HG02981 (cell line): ENCODE results near the gene CISH.

Experiments
- ATAC-seq: cut with Tn5 transposase; IDR thresholded peaks from one replicate; pipeline ENCODE4 v1.9.1; 2021; ENCODE audit warnings: mild to moderate bottlenecking, moderate library complexity; ENCODE audit not compliant: unreplicated experiment

CISH gene

GRCh38 chr3:50637945-50638344 is 26.4 kb upstream of the CISH start:
- no peak for ATAC-seq

DNA sequence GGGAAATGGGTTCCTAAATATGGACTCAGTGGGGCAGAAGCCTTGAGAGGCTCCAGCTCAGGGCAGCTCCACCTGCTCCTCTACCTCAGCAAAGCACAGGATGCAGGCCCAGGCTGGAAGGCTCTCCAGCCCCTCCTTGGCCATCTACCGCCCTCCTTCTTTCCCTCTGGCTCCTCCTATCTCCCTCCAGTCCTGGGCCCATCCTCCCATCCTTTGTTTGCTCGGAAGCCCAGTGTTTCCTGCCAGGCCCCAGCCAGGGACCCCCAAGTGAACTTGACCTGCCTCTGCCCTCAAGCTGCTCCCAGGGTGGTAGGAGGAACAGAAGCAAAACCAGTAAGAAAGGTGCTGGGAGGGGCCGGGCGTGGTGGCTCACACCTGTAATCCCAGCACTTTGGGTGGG is 25.4 kb upstream of the CISH start:
- ATAC-seq, result no peak

GRCh38 chr3:50635066-50635465 is 23.5 kb upstream of the CISH start:
- no peak for ATAC-seq

- no peak for ATAC-seq
Measured at GRCh38 chr3:50633230-50633790, 21.7 kb upstream of the CISH start.

- ATAC-seq, result no peak
Measured at GRCh38 chr3:50632450-50632849, 20.9 kb upstream of the CISH start.

GRCh38 chr3:50630877-50631276 is 19.3 kb upstream of the CISH start:
- ATAC-seq, result no peak

DNA sequence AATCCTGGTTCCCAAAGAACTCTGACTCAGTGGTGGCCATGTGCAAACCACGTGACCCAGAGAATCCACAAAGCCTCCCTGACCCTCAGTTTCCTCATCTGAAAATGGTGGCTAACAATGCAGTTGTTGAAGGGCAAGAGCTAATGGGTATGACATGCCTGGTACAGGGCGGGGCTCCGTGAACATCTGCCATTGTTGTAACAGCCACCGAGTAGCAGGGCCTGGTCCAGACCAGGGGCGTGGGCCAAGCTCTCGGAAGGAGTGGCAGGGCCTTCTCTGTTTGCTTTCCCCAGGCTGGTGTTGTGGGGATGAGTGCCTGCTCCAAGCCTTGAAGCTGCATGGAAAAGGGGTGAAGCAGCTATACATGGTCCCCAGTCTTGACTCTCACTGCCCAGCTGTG is 18.8 kb upstream of the CISH start:
- no peak for ATAC-seq

GRCh38 chr3:50628601-50629000 is 17.0 kb upstream of the CISH start:
- no peak for ATAC-seq

DNA sequence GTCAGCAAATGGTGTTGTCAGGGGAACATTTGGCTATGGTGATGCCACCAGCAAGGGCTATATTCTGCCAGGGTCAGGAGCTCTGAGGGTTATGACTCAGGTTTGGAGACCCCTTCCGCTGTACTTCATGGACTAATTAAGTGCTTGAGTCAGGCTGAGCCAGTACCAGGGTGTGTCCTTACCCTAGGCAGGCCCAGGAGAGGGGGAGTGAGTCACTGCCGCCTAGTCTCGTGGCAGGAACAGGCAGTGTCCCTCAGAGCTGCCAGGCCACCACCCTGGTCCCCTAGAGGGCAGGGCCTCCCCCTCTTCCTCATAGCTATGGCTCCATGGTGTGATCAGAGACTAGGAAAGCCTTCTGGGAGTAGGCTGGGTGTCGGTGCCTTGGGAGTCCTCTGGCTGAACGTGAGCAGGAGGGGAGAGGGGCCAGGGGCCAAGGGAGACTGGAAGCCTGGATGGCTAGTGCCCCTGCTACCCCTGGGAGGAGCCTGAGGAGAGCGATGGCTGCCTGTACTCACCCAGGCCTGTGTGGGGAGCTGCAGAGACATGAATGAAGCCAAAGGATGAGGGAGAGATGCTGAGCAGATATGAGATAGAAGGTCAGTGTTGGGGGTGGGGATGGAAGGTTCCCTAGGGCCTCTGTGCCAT is 16.0 kb upstream of the CISH start:
- no peak for ATAC-seq

DNA sequence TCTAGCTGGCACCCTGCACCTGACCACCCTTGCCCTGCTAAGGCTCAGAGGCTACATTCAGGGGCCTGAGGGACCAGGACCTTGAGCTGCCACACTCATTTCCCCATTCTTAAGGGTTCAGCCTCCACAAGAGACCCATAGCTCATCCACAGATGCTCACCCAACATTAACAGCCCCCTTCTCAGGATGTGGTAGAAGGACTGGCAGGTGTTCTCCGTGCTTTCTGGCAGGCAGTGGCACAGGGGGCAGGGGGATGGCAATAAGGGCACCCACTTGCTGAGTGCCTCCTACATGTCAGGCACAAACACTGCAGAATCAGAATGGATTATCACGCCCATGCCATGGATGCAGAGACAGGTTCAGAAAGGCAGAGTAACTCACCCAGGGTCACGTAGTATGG is 14.8 kb upstream of the CISH start:
- ATAC-seq, result no peak

DNA sequence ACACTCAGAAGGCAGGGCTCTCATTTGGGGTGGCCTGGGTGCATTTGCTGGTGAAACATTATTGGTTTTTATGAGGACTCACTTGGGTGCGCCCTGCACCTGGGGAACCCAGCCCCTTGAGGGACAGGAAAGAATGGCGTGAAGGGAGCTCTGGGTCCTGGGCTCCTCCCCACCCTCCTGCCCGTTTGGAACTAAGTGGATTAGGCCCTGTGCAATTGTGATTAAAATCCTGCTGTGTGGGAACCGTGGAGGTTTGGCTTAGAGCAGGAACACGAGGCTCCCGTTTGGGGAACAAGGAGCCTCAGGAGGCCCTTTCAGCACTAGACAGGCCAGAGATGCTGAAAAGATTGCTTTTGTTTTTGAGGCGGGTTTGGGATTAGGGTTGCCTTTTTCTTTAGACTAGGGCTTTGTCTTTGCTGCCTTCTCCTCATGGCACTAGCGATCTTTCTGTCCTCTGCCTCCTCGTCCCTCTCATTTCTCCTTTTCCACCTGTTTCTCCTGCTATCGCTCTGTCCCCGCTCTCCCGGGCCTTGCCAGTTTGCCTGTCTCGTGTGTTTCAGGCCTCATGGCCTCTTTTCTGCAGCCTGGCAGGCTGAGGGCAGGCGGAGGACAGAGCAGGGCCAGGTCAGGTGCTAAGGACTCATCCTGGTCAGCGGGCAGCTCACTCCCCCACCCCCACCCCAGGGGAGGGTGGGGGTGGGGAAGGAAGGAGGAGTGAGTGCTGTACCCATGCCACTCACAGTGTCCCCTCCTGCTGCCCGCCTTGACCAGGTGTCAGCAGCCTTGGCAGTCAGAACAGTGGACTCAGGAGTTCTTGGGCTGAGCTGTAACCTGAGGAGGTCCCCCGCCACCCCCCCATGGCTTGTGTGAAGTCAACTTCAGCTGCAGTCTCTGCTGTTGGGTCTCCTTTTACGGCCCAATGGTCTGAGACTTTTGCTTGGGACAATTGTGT is 13.9 kb upstream of the CISH start:
- ATAC-seq, result no peak

DNA sequence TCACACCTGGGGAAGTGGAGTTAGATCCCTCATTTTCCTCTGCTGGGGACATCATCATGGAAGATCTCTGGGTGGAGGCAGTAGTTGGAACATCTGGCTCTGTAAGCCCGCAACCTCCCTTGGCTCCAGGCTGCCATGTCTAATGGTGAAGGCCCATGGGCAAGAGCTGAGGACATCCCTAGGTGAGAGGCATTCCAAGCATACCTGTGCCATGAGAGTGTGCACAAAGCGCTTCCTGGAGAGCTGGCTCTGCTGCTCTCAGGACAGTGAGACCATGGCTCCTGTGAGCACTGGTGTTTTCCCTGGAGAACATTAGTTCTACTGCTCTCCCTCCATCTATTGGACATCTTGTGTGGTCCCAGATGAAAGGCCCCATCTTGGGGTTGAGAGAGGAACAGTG is 13.1 kb upstream of the CISH start:
- no peak for ATAC-seq

- no peak for ATAC-seq
Measured at GRCh38 chr3:50623840-50624474, 12.4 kb upstream of the CISH start.

GRCh38 chr3:50622881-50623280 is 11.3 kb upstream of the CISH start:
- ATAC-seq, result no peak

GRCh38 chr3:50620820-50621219 is 9.2 kb upstream of the CISH start:
- no peak for ATAC-seq

GRCh38 chr3:50620420-50620819 is 8.8 kb upstream of the CISH start:
- no peak for ATAC-seq

DNA sequence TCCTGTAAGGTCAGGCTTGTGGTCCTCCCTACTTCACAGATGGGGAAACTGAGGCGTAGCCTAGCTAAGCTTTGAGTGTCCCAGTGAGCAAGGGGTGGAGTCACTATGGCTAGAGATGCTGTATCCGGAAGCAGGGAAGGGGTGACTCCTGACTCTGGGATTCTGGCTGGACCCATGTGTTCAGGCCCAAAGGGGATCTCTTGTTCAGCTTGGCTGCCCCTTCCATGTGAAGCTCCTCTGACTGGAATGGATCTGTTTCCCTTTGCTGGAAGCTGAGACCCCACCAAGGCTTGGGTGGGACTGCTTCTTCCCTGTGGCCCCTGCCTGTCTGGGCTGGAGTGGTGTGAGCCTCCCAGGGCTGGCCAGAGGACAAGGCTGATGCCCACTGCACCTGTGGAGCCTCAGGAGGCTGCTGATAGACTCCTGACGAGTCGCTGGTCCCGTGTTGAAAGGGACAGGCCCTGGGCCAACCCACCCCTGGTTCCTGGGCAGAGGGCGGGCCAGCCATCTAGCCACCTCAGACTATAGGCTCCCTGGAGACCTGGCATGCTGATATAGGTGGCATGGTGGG is 6.4 kb upstream of the CISH start:
- ATAC-seq, result no peak

DNA sequence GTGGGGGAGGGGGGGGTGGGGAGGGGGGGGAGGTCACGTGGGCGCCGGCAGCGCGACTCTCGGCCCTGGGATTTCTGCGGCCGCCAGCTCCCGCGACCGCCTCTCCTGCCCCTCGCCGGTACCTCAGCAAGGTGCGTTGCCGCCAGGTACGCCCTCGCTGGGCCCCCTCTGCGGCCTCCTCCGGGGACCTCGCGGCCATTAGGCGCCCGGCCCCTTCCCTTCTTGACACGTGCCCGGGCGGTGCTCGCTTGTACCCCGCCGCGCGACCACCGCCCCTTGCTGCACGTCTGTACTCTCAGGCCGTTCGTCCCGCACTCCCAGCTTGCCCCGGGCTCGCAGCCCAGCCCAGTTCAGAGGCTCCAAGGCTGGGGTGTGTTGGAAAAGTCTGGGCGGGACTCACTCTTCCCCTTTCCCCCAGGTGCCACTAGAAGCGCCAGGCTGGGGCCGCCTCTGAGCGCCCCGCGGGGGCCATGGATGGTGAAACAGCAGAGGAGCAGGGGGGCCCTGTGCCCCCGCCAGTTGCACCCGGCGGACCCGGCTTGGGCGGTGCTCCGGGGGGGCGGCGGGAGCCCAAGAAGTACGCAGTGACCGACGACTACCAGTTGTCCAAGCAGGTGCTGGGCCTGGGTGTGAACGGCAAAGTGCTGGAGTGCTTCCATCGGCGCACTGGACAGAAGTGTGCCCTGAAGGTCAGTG is 5.7 kb upstream of the CISH start, which contains the start of gene MAPKAPK3:
MAPKAPK3 (plus strand) TSS at position 56 of the 696 bp plus-strand sequence; CDS start at position 471, 415 bp downstream.
- peak; percentile 14 for ATAC-seq

- ATAC-seq, result peak; percentile 53
Measured at GRCh38 chr3:50616770-50617095, 5.2 kb upstream of the CISH start.

DNA sequence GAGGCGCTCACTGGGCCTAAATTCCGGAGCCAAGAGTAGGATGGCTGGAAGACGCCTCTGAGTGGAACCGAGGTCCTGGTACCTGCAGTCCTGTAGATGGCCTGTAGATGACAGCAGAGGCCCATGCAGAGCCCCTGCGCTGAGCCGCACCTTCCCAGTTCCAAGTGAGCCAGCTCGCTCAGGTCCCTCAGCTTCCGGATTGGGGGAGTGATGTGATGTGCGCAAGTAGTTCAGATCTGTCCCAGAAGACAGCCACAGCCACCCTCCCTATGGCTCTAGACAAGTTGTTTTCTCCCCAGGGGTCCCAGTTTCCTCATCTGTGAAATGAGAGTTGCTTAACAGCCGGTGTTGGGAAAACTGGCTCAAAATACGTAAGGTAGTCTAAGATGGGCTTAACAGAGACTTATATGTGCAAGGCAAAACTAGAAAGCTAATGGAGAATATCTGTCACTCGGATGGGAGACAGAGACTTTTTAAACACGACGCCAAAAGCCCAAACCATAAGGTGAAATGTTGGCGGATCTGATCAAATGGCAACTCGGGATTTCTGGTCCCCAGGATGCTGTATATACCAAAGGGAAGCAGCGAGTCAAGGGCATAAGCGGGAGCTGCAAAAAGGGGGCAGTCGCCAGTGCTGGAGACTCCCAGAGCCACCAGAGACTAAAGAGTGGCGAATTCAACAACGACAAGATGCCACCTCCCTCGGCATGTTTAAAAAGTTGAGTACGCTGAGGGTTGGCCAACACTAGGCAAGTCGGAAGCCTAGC is 4.6 kb upstream of the CISH start:
- peak; percentile 19 for ATAC-seq
